ENCODE measurements around the gene AP1AR. TPM values are rescaled to one million over a fixed set of nuclear protein-coding genes. Genes with fewer than 3 reads are reported as not detected.

AP1AR gene
- total and polyA plus RNA-seq, 2 donors (not counting 3 experiments of a cell fraction or from before 2014, with no cell fraction given), result 6.6 to 18.6 TPM

DNA sequence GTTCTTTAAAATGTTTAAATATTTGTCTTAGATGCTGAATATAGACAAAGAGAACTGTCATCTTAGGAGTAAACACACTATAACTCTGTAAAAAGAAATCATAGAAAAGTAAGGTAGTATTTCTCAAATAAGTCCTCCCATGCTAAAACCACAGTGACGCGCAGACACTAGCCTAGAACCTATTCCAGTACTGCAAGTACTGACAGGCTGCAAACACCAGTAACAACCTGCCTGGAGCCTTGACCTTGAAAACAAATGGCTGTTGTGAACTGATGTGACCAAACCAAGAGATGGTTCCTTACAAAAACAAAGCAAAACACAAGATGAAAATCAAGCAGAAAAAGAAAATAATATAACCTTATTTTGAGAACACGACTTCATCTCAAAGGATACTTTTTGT, 45.6 kb downstream of the AP1AR start:
- no TSS peak for BruUV-seq (replicated peaks)
- Histone ChIP-seq H4K20me1 (replicated peaks; ENCODE audit: control insufficient read depth, extremely low read depth, insufficient read depth, low read length) (no peaks in the 10 kb centered on the region), H3K9me1 (replicated peaks; ENCODE audit: control insufficient read depth, extremely low read depth, insufficient read depth, low read length) (no peaks in the 10 kb centered on the region), H3K4me3 (replicated peaks in 1 of 3; ENCODE audit: insufficient read depth in 1 of 3, low read depth in 1 of 3, low read length in 3 of 3) (no peak overlapping the region), H3K27ac (ENCODE audit: insufficient read depth, low read depth, low read length) (no peak overlapping the region), H3K4me1 (ENCODE audit: control insufficient read depth, extremely low read depth, insufficient read depth, low read length) (peaks cover 4% of the 10 kb centered on the region), H3K27me3 (ENCODE audit: control insufficient read depth in 2 of 2, insufficient read depth in 2 of 2, low read length in 2 of 2) (no peaks in the 10 kb centered on the region), H3K9me3 (replicated peaks; ENCODE audit: control insufficient read depth, insufficient read depth, low read length) (no peaks in the 10 kb centered on the region), H3K4me2 (ENCODE audit: insufficient read depth, low read length) (no peak overlapping the region), H3K36me3 (ENCODE audit: control insufficient read depth in 2 of 2, extremely low read depth in 1 of 2, insufficient read depth in 2 of 2, low read length in 2 of 2) (peaks cover 2 to 4% of the 10 kb centered on the region in 2 experiments), H3K79me2 (ENCODE audit: control insufficient read depth, insufficient read depth, low read length) (peaks cover 26% of the 10 kb centered on the region), H2AFZ (ENCODE audit: low read depth, low read length) (no peak overlapping the region), H3K9ac (replicated peaks; ENCODE audit: extremely low read depth, insufficient read depth, low read length) (no peak overlapping the region)
- TF ChIP-seq FOS (IDR thresholded peaks at IDR 0.05; ENCODE audit: borderline replicate concordance, insufficient read depth, low read length) (no peak), POLR2AphosphoS5 (IDR thresholded peaks at IDR 0.05; ENCODE audit: insufficient read depth, low read depth, low read length) (no peak), EZH2 (IDR thresholded peaks at IDR 0.05; ENCODE audit: borderline replicate concordance, low read depth, low read length, severe bottlenecking) (no peak), POLR2A (IDR thresholded peaks at IDR 0.05; ENCODE audit: low read depth, low read length) (no peak), JUN (IDR thresholded peaks at IDR 0.05; ENCODE audit: borderline replicate concordance, insufficient read depth, insufficient read length, low read depth) (no peak), GATA2 (IDR thresholded peaks at IDR 0.05; ENCODE audit: insufficient read depth, insufficient read length, low read depth, low read length) (no peak), MYC (IDR thresholded peaks at IDR 0.05; ENCODE audit: low read depth, low read length) (no peak)
- TF ChIP-seq, protein P1, sequence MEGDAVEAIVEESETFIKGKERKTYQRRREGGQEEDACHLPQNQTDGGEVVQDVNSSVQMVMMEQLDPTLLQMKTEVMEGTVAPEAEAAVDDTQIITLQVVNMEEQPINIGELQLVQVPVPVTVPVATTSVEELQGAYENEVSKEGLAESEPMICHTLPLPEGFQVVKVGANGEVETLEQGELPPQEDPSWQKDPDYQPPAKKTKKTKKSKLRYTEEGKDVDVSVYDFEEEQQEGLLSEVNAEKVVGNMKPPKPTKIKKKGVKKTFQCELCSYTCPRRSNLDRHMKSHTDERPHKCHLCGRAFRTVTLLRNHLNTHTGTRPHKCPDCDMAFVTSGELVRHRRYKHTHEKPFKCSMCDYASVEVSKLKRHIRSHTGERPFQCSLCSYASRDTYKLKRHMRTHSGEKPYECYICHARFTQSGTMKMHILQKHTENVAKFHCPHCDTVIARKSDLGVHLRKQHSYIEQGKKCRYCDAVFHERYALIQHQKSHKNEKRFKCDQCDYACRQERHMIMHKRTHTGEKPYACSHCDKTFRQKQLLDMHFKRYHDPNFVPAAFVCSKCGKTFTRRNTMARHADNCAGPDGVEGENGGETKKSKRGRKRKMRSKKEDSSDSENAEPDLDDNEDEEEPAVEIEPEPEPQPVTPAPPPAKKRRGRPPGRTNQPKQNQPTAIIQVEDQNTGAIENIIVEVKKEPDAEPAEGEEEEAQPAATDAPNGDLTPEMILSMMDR (IDR thresholded peaks at IDR 0.05; ENCODE audit: extremely low read depth in 1 of 2, insufficient read depth in 1 of 2, low read depth in 1 of 2, low read length in 2 of 2), result no peak
- TF ChIP-seq, protein P2, sequence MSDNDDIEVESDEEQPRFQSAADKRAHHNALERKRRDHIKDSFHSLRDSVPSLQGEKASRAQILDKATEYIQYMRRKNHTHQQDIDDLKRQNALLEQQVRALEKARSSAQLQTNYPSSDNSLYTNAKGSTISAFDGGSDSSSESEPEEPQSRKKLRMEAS (IDR thresholded peaks at IDR 0.05; ENCODE audit: insufficient read depth, insufficient read length), result no peak
- dilution Hi-C loops (cut with MboI; ENCODE audit: extremely low pct_ligation_motif_present, low sequenced_read_pairs) (no loop called here), intact Hi-C loops (cut with micrococcal nuclease) (no loop called here)
- FAIRE-seq (no peak), DNase-seq (ENCODE audit: low read depth, low spot score) (no peak)
- ChIA-PET POLR2A (no interaction called here), CTCF (interaction anchor here (1.8 kb wide), 1 partner anchor 178 kb away, joined by 4 read pairs; no protein-coding TSS in a partner anchor)
